DMS114 treated with DMSO at 0.1 percent for 48 hours (cell line): ENCODE results near the gene SLC15A5.

Source experiments
- DNase-seq: peaks from one replicate; lab custom pipeline; 2025; ENCODE audit not compliant: unreplicated experiment; lab: John Stamatoyannopoulos, UW

SLC15A5 gene

GRCh38 chr12:16261944-16262475 lies 15.5 kb downstream of the SLC15A5 start:
- DNase-seq: no peak

GRCh38 chr12:16260206-16260605 lies 17.3 kb downstream of the SLC15A5 start:
- no peak for DNase-seq

GRCh38 chr12:16258963-16259362 lies 18.5 kb downstream of the SLC15A5 start:
- DNase-seq: no peak

GRCh38 chr12:16246264-16246663 lies 31.2 kb downstream of the SLC15A5 start:
- DNase-seq: no peak

- DNase-seq: no peak
Measured at GRCh38 chr12:16245209-16245608, 32.3 kb downstream of the SLC15A5 start.

GRCh38 chr12:16243487-16244412 lies 33.7 kb downstream of the SLC15A5 start:
- DNase-seq: no peak

GRCh38 chr12:16241346-16241745 lies 36.1 kb downstream of the SLC15A5 start:
- DNase-seq: no peak

GRCh38 chr12:16238661-16239060 lies 38.8 kb downstream of the SLC15A5 start:
- no peak for DNase-seq

- DNase-seq: no peak
Measured at GRCh38 chr12:16229676-16230075, 47.8 kb downstream of the SLC15A5 start.

- DNase-seq: no peak
Measured at GRCh38 chr12:16228067-16228466, 49.4 kb downstream of the SLC15A5 start.

- no peak for DNase-seq
Measured at GRCh38 chr12:16225692-16226091, 51.8 kb downstream of the SLC15A5 start.

- DNase-seq: no peak
Measured at GRCh38 chr12:16224196-16224595, 53.3 kb downstream of the SLC15A5 start.

GRCh38 chr12:16221776-16222175 lies 55.7 kb downstream of the SLC15A5 start:
- DNase-seq: no peak

- DNase-seq: no peak
Measured at GRCh38 chr12:16220120-16220519, 57.4 kb downstream of the SLC15A5 start.

GRCh38 chr12:16218934-16219751 lies 58.3 kb downstream of the SLC15A5 start:
- DNase-seq: no peak

GRCh38 chr12:16218234-16218633 lies 59.3 kb downstream of the SLC15A5 start:
- no peak for DNase-seq

- no peak for DNase-seq
Measured at GRCh38 chr12:16211731-16212130, 65.8 kb downstream of the SLC15A5 start.

GRCh38 chr12:16198884-16199283 lies 78.6 kb downstream of the SLC15A5 start:
- no peak for DNase-seq

- no peak for DNase-seq
Measured at GRCh38 chr12:16197600-16197999, 79.9 kb downstream of the SLC15A5 start.

GRCh38 chr12:16189849-16190248 lies 87.6 kb downstream of the SLC15A5 start:
- DNase-seq: no peak

- DNase-seq: no peak
Measured at GRCh38 chr12:16187660-16188059, 89.8 kb downstream of the SLC15A5 start.

- no peak for DNase-seq
Measured at GRCh38 chr12:16184681-16185080, 92.8 kb downstream of the SLC15A5 start.
